ENCODE results near the gene CD101.

The CD101 gene

GRCh38 chr1:117001254-117001927, at the start of gene CD101:
TSS of gene CD101 (plus strand) at chr1:117001760. CDS start at chr1:117001818, 58 bp downstream.
- Histone ChIP-seq H3K4me1 (ENCODE audit: control insufficient read depth in 1 of 2, insufficient read depth in 2 of 2, low read length in 2 of 2) (no peaks in the 10 kb centered on the region), H3K9me3 (ENCODE audit: control insufficient read depth in 1 of 2, low read length in 2 of 2) (no peaks in the 10 kb centered on the region), H3K36me3 (ENCODE audit: control insufficient read depth in 1 of 2, insufficient read depth in 2 of 2, low read length in 2 of 2) (no peaks in the 10 kb centered on the region), H3K27me3 (ENCODE audit: low read depth, low read length) (no peaks in the 10 kb centered on the region), H3K27ac (ENCODE audit: low read length) (no peak within 1 kb of the TSS), H3K4me3 (ENCODE audit: low read depth in 1 of 2, low read length in 2 of 2) (no peak within 1 kb of the TSS)

- Histone ChIP-seq H3K27ac (ENCODE audit: low read length) (no peak overlapping the region), H3K36me3 (ENCODE audit: control insufficient read depth in 1 of 2, insufficient read depth in 2 of 2, low read length in 2 of 2) (peaks cover 4 to 7% of the 10 kb centered on the region in 2 donors), H3K4me1 (ENCODE audit: control insufficient read depth in 1 of 2, insufficient read depth in 2 of 2, low read length in 2 of 2) (peaks cover 6 to 22% of the 10 kb centered on the region in 2 donors), H3K4me3 (ENCODE audit: low read depth in 1 of 2, low read length in 2 of 2) (no peak overlapping the region), H3K9me3 (ENCODE audit: control insufficient read depth in 1 of 2, low read length in 2 of 2) (no peaks in the 10 kb centered on the region), H3K27me3 (ENCODE audit: low read depth, low read length) (no peaks in the 10 kb centered on the region)
Observed at GRCh38 chr1:116952738-116953275, 48.8 kb upstream of the CD101 start.

GRCh38 chr1:116954440-116954839, 47.1 kb upstream of the CD101 start:
- Histone ChIP-seq H3K4me1 (ENCODE audit: control insufficient read depth in 1 of 2, insufficient read depth in 2 of 2, low read length in 2 of 2) (peaks cover 6 to 22% of the 10 kb centered on the region in 2 donors), H3K27ac (ENCODE audit: low read length) (no peak overlapping the region), H3K27me3 (ENCODE audit: low read depth, low read length) (no peaks in the 10 kb centered on the region), H3K36me3 (ENCODE audit: control insufficient read depth in 1 of 2, insufficient read depth in 2 of 2, low read length in 2 of 2) (peaks cover 0 to 2% of the 10 kb centered on the region in 2 donors), H3K4me3 (ENCODE audit: low read depth in 1 of 2, low read length in 2 of 2) (no peak overlapping the region), H3K9me3 (ENCODE audit: control insufficient read depth in 1 of 2, low read length in 2 of 2) (no peaks in the 10 kb centered on the region)

GRCh38 chr1:116956378-116956777, 45.2 kb upstream of the CD101 start:
- H3K4me1 ChIP-seq (ENCODE audit: control insufficient read depth in 1 of 2, insufficient read depth in 2 of 2, low read length in 2 of 2): peaks cover 5 to 7% of the 10 kb centered on the region in 2 donors

GRCh38 chr1:116957646-116958045, 43.9 kb upstream of the CD101 start:
- Histone ChIP-seq H3K4me1 (ENCODE audit: control insufficient read depth in 1 of 2, insufficient read depth in 2 of 2, low read length in 2 of 2) (peaks cover 0 to 2% of the 10 kb centered on the region in 2 donors), H3K4me3 (ENCODE audit: low read depth in 1 of 2, low read length in 2 of 2) (no peak overlapping the region), H3K27ac (ENCODE audit: low read length) (no peak overlapping the region)

More at GRCh38 chr1:116956378-116956777, 45.2 kb upstream of the CD101 start:
- Histone ChIP-seq H3K4me3 (ENCODE audit: low read depth in 1 of 2, low read length in 2 of 2) (no peak overlapping the region), H3K27me3 (ENCODE audit: low read depth, low read length) (no peaks in the 10 kb centered on the region), H3K27ac (ENCODE audit: low read length) (no peak overlapping the region), H3K36me3 (ENCODE audit: control insufficient read depth in 1 of 2, insufficient read depth in 2 of 2, low read length in 2 of 2) (peaks cover 3 to 7% of the 10 kb centered on the region in 2 donors), H3K9me3 (ENCODE audit: control insufficient read depth in 1 of 2, low read length in 2 of 2) (no peaks in the 10 kb centered on the region)

GRCh38 chr1:116958110-116958509, 43.5 kb upstream of the CD101 start:
- Histone ChIP-seq H3K4me3 (ENCODE audit: low read depth in 1 of 2, low read length in 2 of 2) (no peak overlapping the region), H3K27me3 (ENCODE audit: low read depth, low read length) (no peaks in the 10 kb centered on the region), H3K4me1 (ENCODE audit: control insufficient read depth in 1 of 2, insufficient read depth in 2 of 2, low read length in 2 of 2) (peaks cover 4% of the 10 kb centered on the region in 2 donors), H3K9me3 (ENCODE audit: control insufficient read depth in 1 of 2, low read length in 2 of 2) (no peaks in the 10 kb centered on the region), H3K27ac (ENCODE audit: low read length) (no peak overlapping the region), H3K36me3 (ENCODE audit: control insufficient read depth in 1 of 2, insufficient read depth in 2 of 2, low read length in 2 of 2) (peaks cover 17 to 22% of the 10 kb centered on the region in 2 donors)

More at GRCh38 chr1:116957646-116958045, 43.9 kb upstream of the CD101 start:
- Histone ChIP-seq H3K36me3 (ENCODE audit: control insufficient read depth in 1 of 2, insufficient read depth in 2 of 2, low read length in 2 of 2) (peaks cover 13 to 18% of the 10 kb centered on the region in 2 donors), H3K27me3 (ENCODE audit: low read depth, low read length) (no peaks in the 10 kb centered on the region), H3K9me3 (ENCODE audit: control insufficient read depth in 1 of 2, low read length in 2 of 2) (no peaks in the 10 kb centered on the region)

- Histone ChIP-seq H3K9me3 (ENCODE audit: control insufficient read depth in 1 of 2, low read length in 2 of 2) (no peaks in the 10 kb centered on the region), H3K36me3 (ENCODE audit: control insufficient read depth in 1 of 2, insufficient read depth in 2 of 2, low read length in 2 of 2) (peaks cover 18 to 26% of the 10 kb centered on the region in 2 donors), H3K4me1 (ENCODE audit: control insufficient read depth in 1 of 2, insufficient read depth in 2 of 2, low read length in 2 of 2) (peaks cover 4 to 5% of the 10 kb centered on the region in 2 donors), H3K27me3 (ENCODE audit: low read depth, low read length) (no peaks in the 10 kb centered on the region), H3K4me3 (ENCODE audit: low read depth in 1 of 2, low read length in 2 of 2) (no peak overlapping the region), H3K27ac (ENCODE audit: low read length) (no peak overlapping the region)
Observed at GRCh38 chr1:116958977-116959376, 42.6 kb upstream of the CD101 start.

GRCh38 chr1:116961606-116962005, 40.0 kb upstream of the CD101 start:
- H3K27ac ChIP-seq (ENCODE audit: low read length): no peak overlapping the region
- H3K4me3 ChIP-seq (ENCODE audit: low read depth in 1 of 2, low read length in 2 of 2): no peak overlapping the region
- H3K9me3 ChIP-seq (ENCODE audit: control insufficient read depth in 1 of 2, low read length in 2 of 2): no peaks in the 10 kb centered on the region
- peaks cover 4 to 5% of the 10 kb centered on the region in 2 donors for H3K4me1 ChIP-seq (ENCODE audit: control insufficient read depth in 1 of 2, insufficient read depth in 2 of 2, low read length in 2 of 2)
- H3K36me3 ChIP-seq (ENCODE audit: control insufficient read depth in 1 of 2, insufficient read depth in 2 of 2, low read length in 2 of 2): peaks cover 24 to 38% of the 10 kb centered on the region in 2 donors
- no peaks in the 10 kb centered on the region for H3K27me3 ChIP-seq (ENCODE audit: low read depth, low read length)

- Histone ChIP-seq H3K27me3 (ENCODE audit: low read depth, low read length) (no peaks in the 10 kb centered on the region), H3K36me3 (ENCODE audit: control insufficient read depth in 1 of 2, insufficient read depth in 2 of 2, low read length in 2 of 2) (peaks cover 24 to 50% of the 10 kb centered on the region in 2 donors), H3K9me3 (ENCODE audit: control insufficient read depth in 1 of 2, low read length in 2 of 2) (no peaks in the 10 kb centered on the region), H3K4me1 (ENCODE audit: control insufficient read depth in 1 of 2, insufficient read depth in 2 of 2, low read length in 2 of 2) (peaks cover 4 to 5% of the 10 kb centered on the region in 2 donors), H3K27ac (ENCODE audit: low read length) (no peak overlapping the region), H3K4me3 (ENCODE audit: low read depth in 1 of 2, low read length in 2 of 2) (no peak overlapping the region)
Observed at GRCh38 chr1:116962987-116963639, 38.4 kb upstream of the CD101 start.

GRCh38 chr1:116966791-116967190, 34.8 kb upstream of the CD101 start:
- H3K4me3 ChIP-seq (ENCODE audit: low read depth in 1 of 2, low read length in 2 of 2): no peak overlapping the region
- H3K27ac ChIP-seq (ENCODE audit: low read length): no peak overlapping the region
- peaks cover 17 to 43% of the 10 kb centered on the region in 2 donors for H3K36me3 ChIP-seq (ENCODE audit: control insufficient read depth in 1 of 2, insufficient read depth in 2 of 2, low read length in 2 of 2)
- H3K27me3 ChIP-seq (ENCODE audit: low read depth, low read length): no peaks in the 10 kb centered on the region
- no peaks in the 10 kb centered on the region for H3K9me3 ChIP-seq (ENCODE audit: control insufficient read depth in 1 of 2, low read length in 2 of 2)
- peaks cover 4 to 5% of the 10 kb centered on the region in 2 donors for H3K4me1 ChIP-seq (ENCODE audit: control insufficient read depth in 1 of 2, insufficient read depth in 2 of 2, low read length in 2 of 2)

- H3K27ac ChIP-seq (ENCODE audit: low read length): no peak overlapping the region
- no peaks in the 10 kb centered on the region for H3K27me3 ChIP-seq (ENCODE audit: low read depth, low read length)
- H3K36me3 ChIP-seq (ENCODE audit: control insufficient read depth in 1 of 2, insufficient read depth in 2 of 2, low read length in 2 of 2): peaks cover 6 to 28% of the 10 kb centered on the region in 2 donors
- no peaks in the 10 kb centered on the region for H3K9me3 ChIP-seq (ENCODE audit: control insufficient read depth in 1 of 2, low read length in 2 of 2)
- H3K4me1 ChIP-seq (ENCODE audit: control insufficient read depth in 1 of 2, insufficient read depth in 2 of 2, low read length in 2 of 2): peaks cover 0 to 12% of the 10 kb centered on the region in 2 donors
- no peak overlapping the region for H3K4me3 ChIP-seq (ENCODE audit: low read depth in 1 of 2, low read length in 2 of 2)
Observed at GRCh38 chr1:116968724-116969123, 32.8 kb upstream of the CD101 start.

All from muscle layer of duodenum (tissue), 2 donors.